GM18907 (cell line): Measurements from ENCODE around the gene BSN.

ENCODE experiments used
- ATAC-seq: cut with Tn5 transposase; IDR thresholded peaks from one replicate; pipeline ENCODE4 v1.9.1; 2021; ENCODE audit warnings: mild to moderate bottlenecking, moderate library complexity; ENCODE audit not compliant: unreplicated experiment

BSN gene

GRCh38 chr3:49652218-49652902 lies 98.1 kb downstream of the BSN start:
- ATAC-seq = no peak

- ATAC-seq = no peak
Observed at GRCh38 chr3:49652903-49653415, 98.7 kb downstream of the BSN start.

- no peak for ATAC-seq
Observed at GRCh38 chr3:49653621-49654020, 99.3 kb downstream of the BSN start.

GRCh38 chr3:49654176-49654825 lies 100.0 kb downstream of the BSN start:
- no peak for ATAC-seq

- no peak for ATAC-seq
Observed at GRCh38 chr3:49654955-49655556, 100.8 kb downstream of the BSN start.

GRCh38 chr3:49655731-49656285 lies 101.5 kb downstream of the BSN start:
- no peak for ATAC-seq

- no peak for ATAC-seq
Observed at GRCh38 chr3:49656541-49657112, 102.3 kb downstream of the BSN start.

GRCh38 chr3:49657208-49657915 lies 103.1 kb downstream of the BSN start:
- no peak for ATAC-seq

- no peak for ATAC-seq
Observed at GRCh38 chr3:49658711-49659110, 104.4 kb downstream of the BSN start.

GRCh38 chr3:49659756-49660155 lies 105.5 kb downstream of the BSN start:
- no peak for ATAC-seq

GRCh38 chr3:49661281-49661680 lies 107.0 kb downstream of the BSN start:
- no peak for ATAC-seq

GRCh38 chr3:49662021-49662420 lies 107.7 kb downstream of the BSN start:
- ATAC-seq = no peak

- ATAC-seq = no peak
Observed at GRCh38 chr3:49662720-49663413, 108.6 kb downstream of the BSN start.

- no peak for ATAC-seq
Observed at GRCh38 chr3:49663831-49664230, 109.6 kb downstream of the BSN start.

GRCh38 chr3:49664300-49664699 lies 110.0 kb downstream of the BSN start:
- no peak for ATAC-seq

GRCh38 chr3:49665822-49666519 lies 111.7 kb downstream of the BSN start:
- ATAC-seq = no peak

GRCh38 chr3:49666592-49666991 lies 112.3 kb downstream of the BSN start:
- no peak for ATAC-seq

- no peak for ATAC-seq
Observed at GRCh38 chr3:49667701-49668413, 113.6 kb downstream of the BSN start.

- no peak for ATAC-seq
Observed at GRCh38 chr3:49668414-49668797, 114.1 kb downstream of the BSN start.
